ENCODE results near the gene RAB14. TPM values are rescaled to one million over a fixed set of nuclear protein-coding genes. Genes with fewer than 3 reads are reported as not detected.

The RAB14 gene
- polyA plus RNA-seq, 1 experiment: 18.3 TPM

DNA sequence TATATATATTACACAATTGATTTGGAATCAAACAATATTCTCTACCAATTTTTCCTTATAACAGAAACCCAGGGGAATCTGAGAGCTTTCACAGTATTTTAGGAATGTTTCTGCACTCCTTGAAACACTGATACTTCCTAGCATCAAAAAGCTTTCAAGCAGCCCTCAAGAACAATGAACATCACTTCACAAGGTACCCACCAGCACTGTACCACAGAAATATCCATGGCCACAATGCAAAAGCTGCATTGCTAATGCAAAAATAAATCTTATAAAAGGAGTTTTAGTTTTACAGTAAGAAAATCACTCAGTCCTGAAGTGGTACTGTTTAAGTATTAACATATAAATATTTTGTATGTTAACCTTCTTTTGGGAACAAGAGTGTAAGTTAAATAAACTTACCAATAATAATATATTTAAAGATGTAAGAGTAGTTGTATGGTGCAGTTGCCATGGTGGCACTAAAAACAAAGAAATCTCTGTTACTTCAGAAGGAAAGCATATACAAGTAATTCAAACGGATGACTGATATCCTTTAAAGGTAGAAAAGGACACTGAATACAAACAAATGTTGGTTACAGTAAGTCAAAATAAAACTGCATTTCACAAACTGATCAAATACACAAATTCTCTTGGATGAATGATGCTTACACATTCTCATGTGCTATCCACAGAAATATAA lies 8.6 kb downstream of the RAB14 start:
- Histone ChIP-seq H3K27me3 (ENCODE audit: control insufficient read depth, insufficient read depth, low read length) (no peaks in the 10 kb centered on the region), H3K36me3 (ENCODE audit: control insufficient read depth, insufficient read depth, low read length) (no peaks in the 10 kb centered on the region), H3K4me3 (ENCODE audit: low read depth, low read length) (no peak overlapping the region)
- POLR2A ChIA-PET: interaction anchor here (0.5 kb wide), 1 partner anchor 132 kb away, joined by 6 read pairs; no protein-coding TSS in a partner anchor
- CTCF ChIA-PET: no interaction called here
- no peak for DNase-seq (ENCODE audit: low read depth)
- TF ChIP-seq CTCF (IDR thresholded peaks at IDR 0.05; ENCODE audit: insufficient read depth, low read depth, low read length): no peak

DNA sequence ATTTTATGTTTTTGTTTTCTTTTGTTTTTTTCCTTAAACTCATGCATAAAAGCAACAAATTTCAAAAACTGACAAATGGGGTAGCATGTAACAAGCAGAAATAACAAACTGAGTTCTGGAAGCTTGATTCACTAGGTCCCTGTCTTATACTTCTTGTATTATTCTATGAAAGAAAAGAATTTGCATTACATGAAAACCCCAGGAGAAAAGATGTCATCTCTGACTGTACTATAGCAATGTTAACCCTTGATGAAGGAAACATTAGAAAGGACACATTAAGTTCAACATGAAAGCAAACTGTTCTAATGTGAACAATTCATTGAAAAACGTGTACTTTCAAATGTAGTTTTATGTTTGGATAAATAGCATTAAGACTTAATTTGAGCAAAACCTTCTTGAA lies 9.2 kb downstream of the RAB14 start:
- no peaks in the 10 kb centered on the region for H3K36me3 ChIP-seq (ENCODE audit: control insufficient read depth, insufficient read depth, low read length)
- no peak for TF ChIP-seq CTCF (IDR thresholded peaks at IDR 0.05; ENCODE audit: insufficient read depth, low read depth, low read length)
- ChIA-PET CTCF (no interaction called here), POLR2A (no interaction called here)
- DNase-seq (ENCODE audit: low read depth): no peak
- no peak overlapping the region for H3K4me3 ChIP-seq (ENCODE audit: low read depth, low read length)
- no peaks in the 10 kb centered on the region for H3K27me3 ChIP-seq (ENCODE audit: control insufficient read depth, insufficient read depth, low read length)

- Histone ChIP-seq H3K4me3 (ENCODE audit: low read depth, low read length) (no peak overlapping the region), H3K27me3 (ENCODE audit: control insufficient read depth, insufficient read depth, low read length) (no peaks in the 10 kb centered on the region), H3K36me3 (ENCODE audit: control insufficient read depth, insufficient read depth, low read length) (no peaks in the 10 kb centered on the region)
- no peak for TF ChIP-seq CTCF (IDR thresholded peaks at IDR 0.05; ENCODE audit: insufficient read depth, low read depth, low read length)
- no peak for DNase-seq (ENCODE audit: low read depth)
- ChIA-PET POLR2A (no interaction called here), CTCF (no interaction called here)
Observed at GRCh38 chr9:121191235-121191634, 10.4 kb downstream of the RAB14 start.

DNA sequence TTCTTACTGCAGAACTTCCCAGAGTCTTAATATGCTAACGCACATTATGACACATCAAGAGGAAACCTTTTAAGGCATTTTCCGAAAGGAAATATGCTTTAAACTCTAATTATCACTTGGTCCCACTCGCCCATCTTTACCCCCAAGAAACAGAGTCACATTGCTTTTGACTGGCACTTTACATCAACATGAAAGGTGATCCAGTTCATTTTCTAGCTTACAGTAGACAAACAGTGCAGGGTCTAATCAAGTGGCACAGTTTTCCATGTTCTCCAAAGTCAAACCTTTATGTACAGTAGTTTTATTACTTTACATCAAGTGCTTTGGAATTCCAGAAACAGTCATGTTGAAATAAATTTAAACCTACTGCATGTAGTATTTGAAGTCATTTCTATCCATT lies 12.0 kb downstream of the RAB14 start:
- Histone ChIP-seq H3K27me3 (ENCODE audit: control insufficient read depth, insufficient read depth, low read length) (no peaks in the 10 kb centered on the region), H3K4me3 (ENCODE audit: low read depth, low read length) (no peak overlapping the region), H3K36me3 (ENCODE audit: control insufficient read depth, insufficient read depth, low read length) (no peaks in the 10 kb centered on the region)
- no peak for TF ChIP-seq CTCF (IDR thresholded peaks at IDR 0.05; ENCODE audit: insufficient read depth, low read depth, low read length)
- ChIA-PET CTCF (interaction anchor here (1.1 kb wide), 1 partner anchor 24 kb away, joined by 4 read pairs; no protein-coding TSS in a partner anchor), POLR2A (no interaction called here)
- no peak for DNase-seq (ENCODE audit: low read depth)

DNA sequence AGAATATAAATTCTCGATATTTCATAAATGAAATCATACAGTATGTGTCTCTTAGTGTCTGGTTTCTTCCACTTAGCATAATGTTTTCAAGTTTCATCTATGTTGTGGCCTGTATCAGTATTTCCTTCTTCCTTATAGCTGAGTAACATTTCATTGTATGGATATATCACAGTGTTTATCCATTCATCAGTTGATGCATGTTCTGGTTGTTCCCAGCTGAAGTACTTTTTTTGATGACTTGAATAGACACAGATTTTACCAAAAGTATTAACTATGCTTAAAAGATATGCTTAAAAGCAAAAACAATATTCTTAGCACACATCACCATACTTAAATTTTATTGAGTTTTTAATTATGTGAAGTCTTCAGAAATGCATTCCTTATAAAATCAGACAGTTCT lies 12.7 kb downstream of the RAB14 start:
- ChIA-PET POLR2A (no interaction called here), CTCF (interaction anchor here (1.1 kb wide), 1 partner anchor 24 kb away, joined by 4 read pairs; no protein-coding TSS in a partner anchor)
- Histone ChIP-seq H3K27me3 (ENCODE audit: control insufficient read depth, insufficient read depth, low read length) (no peaks in the 10 kb centered on the region), H3K36me3 (ENCODE audit: control insufficient read depth, insufficient read depth, low read length) (no peaks in the 10 kb centered on the region), H3K4me3 (ENCODE audit: low read depth, low read length) (no peak overlapping the region)
- DNase-seq (ENCODE audit: low read depth): no peak
- no peak for TF ChIP-seq CTCF (IDR thresholded peaks at IDR 0.05; ENCODE audit: insufficient read depth, low read depth, low read length)
